OCI-M2 (cell line): ENCODE measurements around the gene IER3.

ENCODE experiments used
- DNase-seq: peaks from one replicate; lab custom pipeline; 2025; ENCODE audit not compliant: unreplicated experiment; lab: John Stamatoyannopoulos, UW

Gene IER3

DNA sequence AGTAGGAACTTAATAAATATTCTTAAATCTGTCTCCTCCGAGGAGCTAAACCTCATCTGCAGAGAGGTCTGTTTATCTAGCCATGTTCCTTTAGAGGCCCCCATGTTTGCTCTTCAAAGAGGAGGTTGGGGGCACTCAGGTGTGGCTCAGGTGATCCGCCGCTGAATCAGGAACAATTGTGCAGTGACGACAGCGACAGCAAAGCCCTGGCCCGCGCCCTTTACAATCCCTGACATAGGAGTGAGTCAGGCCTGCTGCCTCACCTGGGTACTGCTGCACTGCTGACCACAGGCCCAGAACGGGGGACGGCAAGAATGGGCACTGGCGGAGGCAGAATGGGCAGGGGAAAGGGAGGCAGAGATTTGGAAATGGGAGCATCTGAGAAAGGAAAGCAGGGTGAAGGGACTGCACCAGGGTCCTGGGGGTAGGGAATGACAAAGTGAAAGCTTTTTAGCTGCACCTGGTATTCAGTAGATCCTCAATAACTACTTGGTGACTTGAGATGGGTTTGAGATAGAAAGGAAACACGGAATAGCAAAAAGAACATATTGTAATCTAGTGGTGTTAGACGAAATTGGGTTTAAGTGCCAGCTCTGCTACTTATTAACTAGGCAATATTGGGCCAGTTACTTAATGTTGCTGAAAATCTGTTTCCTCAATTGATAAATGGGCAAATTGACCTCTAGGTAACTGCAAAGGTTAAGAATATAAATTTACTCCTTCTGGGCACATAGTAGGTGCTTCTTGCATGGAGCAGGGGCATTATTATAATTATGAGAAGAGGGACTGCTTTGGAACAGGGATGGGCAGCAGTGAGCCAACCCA is 5.4 kb upstream of the IER3 start:
- no peak for DNase-seq

DNA sequence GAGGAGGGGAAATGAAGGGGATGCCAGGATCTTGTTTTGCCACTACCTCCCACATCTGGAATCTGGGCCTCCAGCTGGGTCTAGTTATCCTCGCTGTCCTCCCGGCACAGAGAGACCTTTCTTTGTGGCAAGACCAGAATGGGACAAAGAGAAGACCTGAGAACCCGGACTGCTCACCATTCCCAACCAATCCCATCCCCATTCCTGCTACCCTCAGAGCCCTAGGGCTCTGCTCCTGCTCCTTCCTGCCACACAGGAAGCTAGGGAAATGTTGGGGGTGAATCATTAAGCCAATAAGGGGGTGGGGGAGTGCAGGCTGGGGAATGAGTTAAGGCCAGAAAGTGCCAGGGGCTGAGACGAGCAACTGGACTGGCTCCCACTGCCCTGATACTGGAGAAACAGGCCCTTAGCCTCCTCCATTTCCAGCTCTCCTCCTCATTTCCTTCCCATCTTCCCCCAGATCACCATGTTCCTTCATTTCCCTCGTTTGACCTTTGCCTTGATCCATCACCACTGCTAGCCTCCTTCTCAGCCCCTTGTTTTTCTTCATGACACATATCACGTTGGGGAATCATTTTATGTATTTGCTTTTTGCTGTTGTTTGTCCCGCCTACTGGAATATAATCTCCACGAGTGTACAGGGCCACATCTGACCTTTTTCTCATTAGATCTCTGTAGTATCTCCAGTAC is 4.6 kb upstream of the IER3 start:
- no peak for DNase-seq

GRCh38 chr6:30747902-30748769 is 3.8 kb upstream of the IER3 start:
- no peak for DNase-seq

DNA sequence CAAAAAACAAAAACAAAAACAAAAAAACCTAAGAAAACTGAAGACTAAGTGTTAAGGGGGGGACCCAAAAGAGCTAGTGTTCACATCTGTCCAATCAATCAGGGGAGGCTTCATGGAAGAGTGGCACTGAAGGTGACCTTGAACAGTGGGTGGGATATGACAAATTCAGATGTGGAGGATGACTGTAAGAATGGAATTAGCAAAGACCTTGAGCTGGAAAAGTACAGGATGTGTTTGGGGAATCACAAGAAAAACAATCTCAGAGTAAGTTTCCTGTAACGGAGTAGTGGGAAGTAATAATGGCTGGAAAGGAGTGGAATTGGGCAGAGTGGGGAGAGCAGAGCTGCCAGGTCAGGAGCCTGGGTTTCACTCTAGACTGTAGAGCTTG is 2.9 kb upstream of the IER3 start:
- no peak for DNase-seq

DNA sequence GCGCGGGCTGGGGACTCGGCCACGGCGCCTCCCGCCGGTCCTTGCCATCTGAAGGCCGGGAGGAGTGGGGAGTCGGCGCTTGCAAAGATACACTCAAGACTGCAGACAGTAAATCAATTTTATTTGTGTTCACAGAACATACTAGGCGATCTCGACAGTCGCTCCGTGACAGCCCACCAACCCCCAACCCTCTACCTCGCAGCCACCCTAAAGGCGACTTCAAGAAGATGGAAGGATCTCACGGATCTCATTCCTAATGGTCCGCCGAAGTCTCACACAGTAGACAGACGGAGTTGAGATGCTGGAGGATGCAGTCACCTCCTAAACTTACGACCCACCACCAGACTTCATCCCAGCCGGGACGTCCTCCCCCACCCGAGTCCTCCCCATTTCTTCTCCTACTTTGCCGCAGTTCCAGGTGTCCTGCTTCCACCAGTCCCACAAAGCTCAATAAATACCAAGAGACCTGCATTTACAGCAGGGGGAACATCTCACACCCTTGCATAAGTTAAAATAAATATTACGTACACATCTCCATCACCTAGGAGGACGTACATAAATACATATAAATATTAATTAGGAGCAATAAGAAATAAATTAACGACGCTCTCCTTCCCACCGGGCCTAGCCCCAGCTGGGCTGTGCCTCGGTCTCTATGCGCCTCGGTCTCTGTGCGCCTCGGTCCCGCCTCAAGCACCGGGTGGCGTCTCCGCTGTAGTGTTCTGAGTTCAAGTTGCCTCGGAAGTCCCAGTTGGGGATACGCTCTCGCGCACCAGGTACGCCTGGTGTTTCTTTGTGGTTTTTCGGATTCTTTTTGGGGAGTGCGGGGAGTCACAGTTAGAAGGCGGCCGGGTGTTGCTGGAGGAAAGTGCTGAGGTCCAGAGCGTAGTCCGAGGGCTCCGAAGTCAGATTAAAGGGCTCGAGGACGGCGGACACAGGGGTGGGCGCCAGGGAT is 971 bp downstream of the IER3 start:
- DNase-seq: no peak

DNA sequence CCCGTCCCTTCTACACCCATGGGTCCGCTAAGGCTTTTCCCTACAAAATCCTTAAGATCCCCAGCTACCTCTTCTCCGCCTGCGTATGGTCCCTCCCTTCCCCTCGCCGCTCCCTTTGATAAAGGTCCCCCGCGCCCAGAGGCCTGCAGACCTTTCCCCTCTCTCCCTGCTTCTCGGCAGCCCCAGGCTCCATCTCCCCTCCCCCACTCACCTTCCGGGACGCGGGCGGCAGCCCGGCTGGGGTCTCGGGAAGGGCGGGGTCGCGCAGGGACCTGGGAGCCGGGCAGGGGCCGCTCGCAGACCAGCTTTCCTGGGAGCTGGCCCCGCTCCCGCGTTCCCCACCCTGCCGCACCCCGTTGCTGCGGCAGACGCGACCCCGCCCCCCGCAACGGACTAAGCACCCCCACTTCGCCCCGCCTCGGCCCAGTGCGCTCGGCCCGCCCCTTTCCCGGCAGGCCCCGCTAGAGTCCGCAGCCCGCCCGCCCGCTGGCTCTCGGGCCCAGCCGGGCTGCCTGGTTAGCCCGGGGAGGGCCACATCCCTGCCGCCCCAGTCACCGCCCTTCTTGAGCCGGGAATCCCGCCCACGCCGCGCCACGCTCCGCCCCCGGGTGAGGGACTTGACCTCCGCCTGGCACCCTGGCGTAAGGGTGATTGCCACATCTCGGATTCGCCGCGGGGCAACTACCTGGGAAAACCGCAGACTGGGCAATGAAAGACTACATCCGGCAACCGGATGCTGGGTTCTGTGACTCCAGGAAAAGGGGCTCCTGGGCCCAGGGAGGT is 1.8 kb downstream of the IER3 start, which contains the start of gene FLOT1:
Gene FLOT1 (minus strand): TSS at position 372 of the 783 bp plus-strand sequence. CDS start 498 bp downstream, outside the sequence.
- peak; percentile 54 for DNase-seq

DNA sequence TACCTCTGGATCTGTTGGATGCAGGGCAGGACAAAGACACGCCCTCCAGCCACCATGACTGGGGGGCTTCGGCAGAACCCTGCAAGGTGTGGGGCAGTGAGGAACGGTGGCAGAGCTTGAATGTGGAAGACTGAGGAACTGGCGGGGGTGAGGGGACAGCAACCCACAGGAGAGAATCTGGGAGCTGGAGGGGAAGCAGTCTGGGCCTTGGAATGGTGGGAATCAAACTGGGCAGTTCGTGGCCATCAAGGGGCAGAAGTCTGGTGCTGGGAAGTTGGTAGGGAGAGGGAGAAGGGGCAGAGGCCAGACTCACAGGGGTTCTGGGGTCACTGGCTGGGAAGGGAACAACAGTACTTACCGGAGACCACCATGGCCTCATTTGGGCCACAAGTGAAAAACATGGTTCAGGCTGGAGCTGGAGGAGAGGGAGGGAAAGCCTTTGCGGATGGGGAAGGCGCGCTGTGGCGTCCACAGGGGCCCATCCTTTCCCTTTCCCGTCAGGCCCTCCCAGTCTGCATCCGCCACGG is 2.5 kb downstream of the IER3 start:
- no peak for DNase-seq

GRCh38 chr6:30741063-30741779 is 3.1 kb downstream of the IER3 start:
- no peak for DNase-seq

GRCh38 chr6:30740540-30740870 is 3.8 kb downstream of the IER3 start:
- DNase-seq: no peak

DNA sequence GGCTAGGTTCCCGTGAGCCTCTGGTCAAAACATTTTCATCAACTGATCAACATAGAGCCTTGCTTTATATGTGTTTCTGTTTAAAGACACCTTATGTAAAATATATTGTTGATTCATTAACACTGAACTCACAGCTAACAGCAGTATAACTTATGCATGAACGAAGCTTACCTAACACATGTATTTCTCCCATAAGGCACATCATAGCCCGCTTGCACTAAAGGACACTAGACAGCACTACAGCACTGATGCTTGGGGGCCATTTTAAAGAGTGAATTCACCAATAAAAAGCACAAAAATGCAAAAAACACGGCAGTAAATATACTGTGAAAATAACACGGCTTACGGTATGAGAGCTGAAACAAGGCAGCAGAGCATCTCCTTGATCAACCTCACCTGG is 5.8 kb downstream of the IER3 start:
- DNase-seq: no peak

- no peak for DNase-seq
Observed at GRCh38 chr6:30735668-30736314, 8.6 kb downstream of the IER3 start.

GRCh38 chr6:30732237-30732943 is 12.0 kb downstream of the IER3 start:
- DNase-seq: no peak

DNA sequence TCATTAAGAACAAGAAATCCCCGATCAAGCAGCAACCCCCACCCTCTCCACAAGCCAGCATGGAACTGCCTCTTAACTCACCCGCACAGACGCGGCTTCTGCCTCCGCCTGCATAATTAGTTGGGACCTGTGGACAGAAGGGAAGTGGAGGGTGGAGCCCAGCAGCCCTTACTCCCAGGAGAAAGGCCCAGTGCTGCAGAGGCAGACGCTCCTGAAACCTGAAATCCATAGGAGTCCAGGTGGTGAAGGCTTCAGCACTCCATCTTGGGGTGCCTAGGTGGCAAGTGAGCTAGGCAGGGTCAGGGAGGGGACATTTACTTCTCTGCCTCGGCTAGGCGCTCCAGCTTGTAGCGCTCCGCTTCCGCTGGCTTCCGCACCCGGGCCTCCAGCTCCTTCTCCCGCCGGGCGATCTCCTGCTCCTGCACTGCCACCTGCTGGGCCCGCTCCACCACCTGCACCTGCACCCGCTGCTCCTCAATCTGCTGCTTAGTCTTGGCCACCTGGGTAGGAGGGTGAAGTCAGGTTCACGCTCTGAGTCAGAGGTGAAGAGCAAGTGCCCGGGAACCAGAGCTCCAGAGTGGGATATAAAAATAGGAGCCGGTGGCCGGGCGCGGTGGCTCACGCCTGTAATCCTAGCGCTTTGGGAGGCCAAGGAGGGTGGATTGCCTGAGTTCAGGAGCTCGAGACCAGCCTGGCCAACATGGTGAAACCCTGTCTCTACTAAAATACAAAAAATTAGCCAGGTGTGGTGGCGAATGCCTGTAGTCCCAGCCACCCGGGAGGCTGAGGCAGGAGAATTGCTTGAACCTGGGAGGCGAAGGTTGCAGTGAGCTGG is 13.5 kb downstream of the IER3 start:
- no peak for DNase-seq

GRCh38 chr6:30727920-30728553 is 16.3 kb downstream of the IER3 start:
- no peak for DNase-seq

- no peak for DNase-seq
Observed at GRCh38 chr6:30726506-30727413, 17.6 kb downstream of the IER3 start.
